Activated T-cell treated with anti-CD3 and anti-CD28 coated beads, Interleukin-2, amount 50 U/mL, for 24 hours (primary cell): ENCODE measurements around the gene CST9.
"Not testable (repeated sequence)": the region's sequence is repeated elsewhere in the genome, so short reads cannot be mapped to it uniquely, and the experiment has no call there.

Experiments used
- DNase-seq: peaks from one replicate; pipeline ENCODE4 v3.0.0-alpha.2; 2020
- H3K27ac Mint-ChIP-seq: 2 replicates; pipeline ENCODE4 v1.8.0; 2020; ENCODE audit warnings: mild to moderate bottlenecking, mixed read lengths
- H3K27me3 Mint-ChIP-seq: 2 replicates; pipeline ENCODE4 v1.8.0; 2020; ENCODE audit warnings: mixed read lengths
- H3K36me3 Mint-ChIP-seq: 2 replicates; pipeline ENCODE4 v1.8.0; 2020; ENCODE audit warnings: low read depth, mixed read lengths
- H3K4me1 Mint-ChIP-seq: 2 replicates; pipeline ENCODE4 v1.8.0; 2020; ENCODE audit warnings: low read depth, mixed read lengths
- H3K4me3 Mint-ChIP-seq: 2 replicates; pipeline ENCODE4 v1.8.0; 2020; ENCODE audit warnings: mild to moderate bottlenecking, moderate library complexity, mixed read lengths
- H3K9me3 Mint-ChIP-seq: 2 replicates; pipeline ENCODE4 v1.8.0; 2020; ENCODE audit warnings: mixed read lengths

Gene CST9

DNA sequence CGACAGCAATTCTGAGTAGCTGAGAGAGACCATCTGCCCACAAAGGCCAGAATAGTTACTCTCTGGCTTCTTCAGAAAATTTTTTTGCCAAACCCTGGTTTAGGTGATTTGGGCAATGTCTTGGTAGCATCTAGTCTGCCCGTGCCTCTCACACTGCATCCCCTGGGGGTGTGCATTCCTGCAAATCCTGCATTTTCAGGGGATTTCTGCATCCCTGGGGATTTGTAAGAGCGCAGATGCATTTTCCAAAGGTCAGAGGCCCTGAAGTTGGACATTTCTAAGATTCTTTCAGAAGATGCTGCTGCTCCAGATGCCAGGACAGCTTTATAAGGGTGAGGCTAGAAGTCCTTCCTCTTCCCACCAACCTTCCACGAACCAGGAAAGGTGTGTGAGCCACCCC, 4.0 kb downstream of the CST9 start:
- H3K36me3 Mint-ChIP-seq: no peaks in the 10 kb centered on the region
- no peak overlapping the region for H3K4me3 Mint-ChIP-seq
- no peak overlapping the region for H3K27ac Mint-ChIP-seq
- DNase-seq: no peak
- H3K27me3 Mint-ChIP-seq: peaks cover 7% of the 10 kb centered on the region
- peaks cover 1% of the 10 kb centered on the region for H3K4me1 Mint-ChIP-seq
- H3K9me3 Mint-ChIP-seq: no peaks in the 10 kb centered on the region

DNA sequence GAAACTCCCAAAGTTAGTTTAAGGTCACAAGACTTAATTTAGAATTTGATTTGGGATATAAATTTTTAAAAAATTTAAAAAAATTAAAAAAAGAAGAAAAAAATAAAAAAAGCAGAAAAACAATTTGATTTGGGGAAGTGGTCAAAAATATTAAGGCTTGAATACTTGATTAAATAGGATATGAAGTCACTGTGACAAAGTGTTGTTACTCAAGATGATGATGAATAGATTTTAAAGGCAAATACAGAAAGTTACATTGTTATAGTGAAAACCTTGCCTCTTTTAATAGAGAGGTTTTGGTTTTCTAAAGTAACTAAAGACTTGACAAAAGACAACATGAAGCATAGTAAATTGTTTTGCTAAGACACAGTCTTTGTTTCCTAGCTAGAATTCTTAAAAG, 7.2 kb downstream of the CST9 start:
- Mint-ChIP-seq H3K4me3 (no peak overlapping the region), H3K27ac (no peak overlapping the region), H3K4me1 (no peaks in the 10 kb centered on the region), H3K27me3 (peaks cover 2% of the 10 kb centered on the region), H3K9me3 (no peaks in the 10 kb centered on the region), H3K36me3 (no peaks in the 10 kb centered on the region)
- no peak for DNase-seq

DNA sequence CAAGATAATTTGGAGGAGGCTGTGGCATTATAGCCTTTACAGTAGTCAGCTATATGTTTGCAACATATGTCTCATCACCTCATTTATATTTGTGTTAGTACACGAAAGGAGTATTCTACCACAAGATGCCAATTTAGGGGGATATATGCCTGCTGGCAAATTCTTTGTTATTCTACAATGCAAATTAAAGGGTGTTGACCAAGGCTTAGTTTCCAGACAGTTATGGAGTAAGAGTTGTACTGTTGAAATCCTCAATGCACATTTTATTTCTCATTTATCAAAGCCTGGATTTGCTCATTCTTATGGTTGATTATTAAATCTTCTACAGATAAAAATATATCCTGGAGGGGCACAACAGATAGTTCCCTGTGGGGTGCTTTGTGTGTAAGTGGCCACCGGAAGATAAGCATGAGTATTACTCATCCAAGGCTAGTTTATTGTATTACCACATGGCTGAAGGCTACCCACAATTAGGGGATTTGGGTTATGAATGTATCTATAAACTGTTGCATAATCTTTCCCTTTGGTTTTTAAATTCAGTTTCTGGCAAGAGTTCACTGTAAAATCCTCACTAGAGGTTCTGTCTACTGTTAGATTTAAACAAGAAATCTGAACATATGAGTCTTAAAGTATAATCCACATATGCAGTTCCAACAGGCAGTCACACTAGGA, 9.0 kb downstream of the CST9 start:
- no peak for DNase-seq
- Mint-ChIP-seq H3K9me3 (no peaks in the 10 kb centered on the region), H3K36me3 (no peaks in the 10 kb centered on the region)

DNA sequence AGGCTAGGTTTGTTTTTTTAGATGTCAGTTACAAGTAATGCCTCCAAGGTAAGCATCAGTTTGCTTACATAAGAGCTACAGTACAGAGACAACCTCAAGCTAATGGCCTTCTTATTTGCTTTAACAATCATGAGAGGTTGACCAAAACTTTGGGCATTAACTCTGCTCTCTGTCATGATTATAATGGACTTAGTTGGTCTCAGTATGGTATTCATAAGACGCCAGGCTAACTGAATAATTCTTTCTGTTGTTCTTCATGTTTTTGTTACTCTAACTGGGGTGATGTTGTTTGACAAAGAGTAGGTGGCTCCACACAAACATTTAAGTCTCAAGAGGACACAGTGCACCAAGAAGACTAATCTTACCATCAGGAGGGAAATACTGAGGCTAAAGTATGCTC, 9.8 kb downstream of the CST9 start:
- H3K27me3 Mint-ChIP-seq: no peaks in the 10 kb centered on the region

More for the DNA sequence above, 9.0 kb downstream of the CST9 start:
- Mint-ChIP-seq H3K27me3 (no peaks in the 10 kb centered on the region), H3K4me3 (no peak overlapping the region), H3K27ac (no peak overlapping the region), H3K4me1 (no peaks in the 10 kb centered on the region)

DNA sequence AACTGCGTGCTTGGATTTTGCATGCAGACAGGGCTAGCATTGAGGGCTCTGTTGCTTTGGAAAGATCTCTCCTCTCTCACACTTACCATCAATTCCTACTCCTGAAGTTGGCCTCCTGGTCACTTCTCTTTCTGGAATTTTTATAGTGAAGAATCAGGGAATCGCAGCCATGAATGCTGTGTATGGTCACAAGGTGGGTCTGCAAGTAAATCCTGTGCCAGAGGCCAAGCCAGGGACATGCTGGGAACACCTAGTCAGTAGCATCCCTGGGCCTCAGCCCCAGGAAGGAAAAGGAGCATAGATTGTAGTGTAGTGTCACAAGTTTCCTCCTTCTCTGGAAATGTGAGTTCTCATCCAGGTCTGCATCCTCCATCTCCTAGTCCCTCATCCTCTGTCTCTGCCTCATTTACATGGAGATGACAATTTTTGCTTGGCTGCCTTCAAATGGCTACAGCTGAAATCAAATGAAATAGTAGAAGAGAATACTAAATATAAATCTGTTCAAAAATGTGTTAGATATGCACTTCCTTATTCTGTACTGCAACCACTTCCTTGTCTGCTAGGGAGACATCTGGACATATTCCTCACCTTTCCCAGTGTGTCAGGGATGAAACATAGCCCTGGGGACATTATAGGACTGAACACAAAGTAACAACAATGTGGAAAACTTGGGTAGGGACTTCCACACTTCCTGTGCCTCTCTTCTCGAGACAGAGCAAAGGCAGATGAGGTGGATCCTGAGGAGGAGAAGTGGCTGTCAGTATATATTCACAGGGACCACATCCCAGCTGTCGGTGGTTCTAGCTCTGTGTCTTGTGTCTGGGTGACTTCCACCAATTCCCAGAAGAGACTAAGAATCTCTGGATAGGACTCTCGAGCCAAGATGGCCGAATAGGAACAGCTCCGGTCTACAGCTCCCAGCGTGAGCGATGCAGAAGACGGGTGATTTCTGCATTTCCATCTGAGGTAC, 17.0 kb downstream of the CST9 start:
- Mint-ChIP-seq H3K36me3 (no peaks in the 10 kb centered on the region), H3K27me3 (peaks cover 41% of the 10 kb centered on the region), H3K9me3 (no peaks in the 10 kb centered on the region), H3K4me1 (no peaks in the 10 kb centered on the region), H3K27ac (no peak overlapping the region), H3K4me3 (no peak overlapping the region)
- no peak for DNase-seq

More for the DNA sequence above, 9.8 kb downstream of the CST9 start:
- Mint-ChIP-seq H3K4me3 (no peak overlapping the region), H3K9me3 (no peaks in the 10 kb centered on the region), H3K4me1 (no peaks in the 10 kb centered on the region), H3K27ac (no peak overlapping the region), H3K36me3 (no peaks in the 10 kb centered on the region)
- no peak for DNase-seq

DNA sequence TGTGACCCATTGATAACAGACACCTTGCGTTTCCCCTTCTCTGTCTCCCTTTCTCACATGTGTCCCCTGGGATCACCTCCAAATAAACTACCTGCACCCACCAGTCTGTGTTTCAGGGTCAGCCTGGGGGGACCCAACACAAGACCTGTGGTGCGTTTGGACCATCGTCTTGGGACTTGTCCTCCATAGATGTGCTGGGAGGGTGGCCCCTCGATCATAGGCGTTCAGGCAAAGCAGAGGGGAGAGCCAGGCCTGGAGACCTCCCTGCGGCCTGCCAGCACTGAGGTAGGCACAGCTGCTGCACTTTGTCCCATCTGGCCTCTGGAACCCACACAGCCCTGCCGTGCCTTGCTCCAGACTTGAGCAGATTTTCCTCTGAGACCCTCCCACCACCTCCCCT, 18.1 kb downstream of the CST9 start:
- Mint-ChIP-seq H3K4me3 (no peak overlapping the region), H3K36me3 (no peaks in the 10 kb centered on the region), H3K27me3 (peaks cover 44% of the 10 kb centered on the region), H3K4me1 (no peaks in the 10 kb centered on the region), H3K27ac (no peak overlapping the region), H3K9me3 (no peaks in the 10 kb centered on the region)
- no peak for DNase-seq

DNA sequence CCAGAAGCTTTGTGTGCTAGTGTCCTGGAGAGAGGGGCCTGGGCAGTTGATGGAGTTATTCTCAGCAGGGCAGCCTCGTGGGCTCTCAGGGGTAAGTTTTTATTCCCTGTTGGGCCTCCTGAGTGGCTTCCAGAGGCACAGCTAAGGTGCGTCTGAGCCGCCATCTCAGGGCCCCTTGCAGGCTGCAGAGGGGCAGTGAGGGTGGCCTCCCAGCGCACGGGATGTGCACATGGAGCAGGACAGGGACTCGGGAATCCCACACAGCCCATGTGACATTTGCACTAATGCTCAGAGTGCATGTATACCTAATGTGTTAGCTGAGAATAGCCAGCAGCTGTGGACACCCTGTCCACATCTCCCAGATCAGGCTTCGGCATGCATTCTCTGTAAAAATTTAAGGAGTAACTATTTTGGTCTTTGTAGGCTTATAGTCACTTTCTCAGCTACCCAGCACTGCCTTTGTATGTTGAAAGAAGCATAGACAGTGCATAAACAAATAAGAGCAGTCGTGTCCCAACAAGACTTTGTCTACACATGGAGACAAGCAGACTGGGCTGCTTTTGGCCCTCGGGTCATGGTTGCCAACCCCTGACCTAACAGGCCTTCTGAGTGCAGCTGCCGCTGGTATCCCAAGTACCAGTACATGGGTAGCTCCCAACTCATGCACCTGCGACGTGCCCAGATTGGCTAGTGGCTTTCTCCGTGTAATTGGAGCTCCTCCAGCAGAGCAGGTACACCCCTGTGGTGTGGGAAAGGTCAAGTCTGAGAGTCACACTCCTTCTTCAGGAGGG, 18.8 kb downstream of the CST9 start:
- H3K4me3 Mint-ChIP-seq: no peak overlapping the region
- no peak for DNase-seq
- no peak overlapping the region for H3K27ac Mint-ChIP-seq
- no peaks in the 10 kb centered on the region for H3K4me1 Mint-ChIP-seq
- no peaks in the 10 kb centered on the region for H3K36me3 Mint-ChIP-seq
- peaks cover 51% of the 10 kb centered on the region for H3K27me3 Mint-ChIP-seq
- H3K9me3 Mint-ChIP-seq: no peaks in the 10 kb centered on the region

DNA sequence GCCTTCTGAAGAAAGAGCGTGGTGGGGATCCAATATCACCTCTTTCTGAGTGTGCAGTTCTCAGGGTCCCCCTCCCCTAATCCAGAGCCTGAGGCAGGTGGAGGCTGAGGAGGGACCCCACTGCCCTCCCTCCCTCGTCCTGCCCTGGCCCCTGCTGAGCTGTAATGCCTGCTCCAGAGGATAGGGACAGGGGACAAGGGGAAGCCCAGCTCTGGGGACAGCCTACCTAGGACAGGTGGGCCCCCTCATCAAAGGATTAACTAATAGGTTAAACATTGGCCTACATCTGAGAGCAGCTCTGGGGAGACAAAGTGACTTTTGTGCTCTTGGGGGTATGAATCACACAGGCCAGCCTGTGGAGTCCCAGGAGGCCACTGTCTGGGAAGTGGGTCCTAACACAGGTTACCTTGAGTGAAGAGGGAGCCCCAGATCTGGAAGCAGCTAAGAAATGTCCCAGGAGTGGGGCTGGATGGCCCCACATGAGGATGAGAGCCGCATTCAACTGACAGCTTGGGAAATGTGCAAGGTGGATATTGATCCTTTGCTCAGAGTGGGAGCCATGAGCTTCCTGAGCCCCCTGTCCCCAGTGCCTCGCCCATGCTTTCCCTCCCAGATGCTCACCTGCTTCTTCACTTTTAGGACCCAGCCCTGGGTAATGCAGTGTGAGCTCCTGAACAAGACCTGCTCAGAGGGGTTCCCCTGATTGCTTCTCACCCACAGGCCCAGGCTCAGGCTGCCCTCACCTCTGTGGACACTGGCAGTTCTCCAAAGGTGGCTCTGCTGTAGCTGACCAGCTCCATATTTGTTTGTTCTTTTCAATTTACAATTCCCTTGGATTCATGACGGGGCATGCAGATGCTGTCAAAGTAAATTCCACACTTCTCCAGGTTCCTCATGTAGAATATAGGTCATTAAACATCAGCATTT, 19.6 kb downstream of the CST9 start:
- H3K27me3 Mint-ChIP-seq: peaks cover 58% of the 10 kb centered on the region
- no peaks in the 10 kb centered on the region for H3K36me3 Mint-ChIP-seq
- no peak overlapping the region for H3K4me3 Mint-ChIP-seq
- no peak overlapping the region for H3K27ac Mint-ChIP-seq
- peaks cover 2% of the 10 kb centered on the region for H3K9me3 Mint-ChIP-seq
- H3K4me1 Mint-ChIP-seq: no peaks in the 10 kb centered on the region
- DNase-seq: no peak

DNA sequence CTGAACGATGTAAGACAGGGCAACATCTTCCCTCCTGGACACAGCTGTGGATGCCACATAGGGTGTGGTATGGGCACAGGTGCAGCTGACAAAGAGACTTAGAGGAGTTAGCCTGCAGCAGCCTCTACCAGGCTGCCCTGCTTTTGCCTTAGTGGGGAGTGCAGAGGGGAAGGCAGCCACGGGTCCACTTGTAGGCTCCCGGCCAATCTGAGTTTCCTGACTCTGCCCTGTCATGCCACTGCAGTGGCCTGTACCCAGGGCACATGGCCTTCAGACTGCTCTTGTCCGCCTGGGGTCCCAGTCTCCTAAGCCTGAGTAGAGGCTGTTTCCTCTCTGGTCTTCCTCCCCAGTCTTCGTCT, 20.3 kb downstream of the CST9 start:
- Mint-ChIP-seq H3K27ac (no peak overlapping the region), H3K9me3 (peaks cover 2% of the 10 kb centered on the region), H3K4me1 (no peaks in the 10 kb centered on the region), H3K4me3 (no peak overlapping the region), H3K36me3 (no peaks in the 10 kb centered on the region), H3K27me3 (peaks cover 63% of the 10 kb centered on the region)
- DNase-seq: no peak

DNA sequence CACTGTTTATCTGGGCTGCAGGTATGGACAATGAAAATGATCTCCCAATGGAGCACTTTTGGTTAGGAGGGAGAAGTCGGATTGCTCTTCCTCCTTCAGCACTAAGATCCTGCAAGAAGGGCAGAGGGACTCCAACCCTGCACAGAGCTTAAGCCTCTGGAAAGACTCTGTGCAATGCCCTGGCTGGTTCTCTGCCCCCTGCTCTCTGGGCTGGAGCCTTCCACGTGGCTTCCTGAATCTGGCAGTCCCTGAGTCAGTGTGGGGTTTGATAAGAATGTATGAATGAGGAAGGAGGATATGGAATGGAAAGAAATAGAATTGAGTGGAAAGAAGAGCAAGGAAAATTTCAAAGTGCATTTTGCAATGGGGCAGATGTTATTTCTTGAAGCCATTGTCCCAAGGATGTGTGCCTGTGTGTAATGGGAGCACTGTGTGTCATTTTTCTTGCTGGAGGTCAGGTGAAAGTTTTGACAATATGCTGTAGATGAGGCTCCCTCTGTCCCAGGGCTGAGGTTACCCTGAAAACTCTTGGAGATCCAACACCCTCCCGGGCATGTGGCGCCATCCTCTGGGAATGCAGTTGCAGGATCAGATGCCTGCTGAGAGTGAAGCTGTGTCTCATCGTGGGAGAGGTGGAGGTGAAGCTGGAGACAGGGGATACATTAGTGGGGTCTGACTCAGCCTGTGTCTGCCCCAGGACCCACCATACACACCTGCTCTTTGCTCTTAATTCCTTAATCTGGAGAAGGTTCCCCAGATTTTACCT, 21.1 kb downstream of the CST9 start:
- H3K4me3 Mint-ChIP-seq: no peak overlapping the region
- DNase-seq: no peak
- no peaks in the 10 kb centered on the region for H3K4me1 Mint-ChIP-seq
- no peaks in the 10 kb centered on the region for H3K36me3 Mint-ChIP-seq
- H3K27ac Mint-ChIP-seq: no peak overlapping the region
- peaks cover 2% of the 10 kb centered on the region for H3K9me3 Mint-ChIP-seq
- H3K27me3 Mint-ChIP-seq: peaks cover 64% of the 10 kb centered on the region

DNA sequence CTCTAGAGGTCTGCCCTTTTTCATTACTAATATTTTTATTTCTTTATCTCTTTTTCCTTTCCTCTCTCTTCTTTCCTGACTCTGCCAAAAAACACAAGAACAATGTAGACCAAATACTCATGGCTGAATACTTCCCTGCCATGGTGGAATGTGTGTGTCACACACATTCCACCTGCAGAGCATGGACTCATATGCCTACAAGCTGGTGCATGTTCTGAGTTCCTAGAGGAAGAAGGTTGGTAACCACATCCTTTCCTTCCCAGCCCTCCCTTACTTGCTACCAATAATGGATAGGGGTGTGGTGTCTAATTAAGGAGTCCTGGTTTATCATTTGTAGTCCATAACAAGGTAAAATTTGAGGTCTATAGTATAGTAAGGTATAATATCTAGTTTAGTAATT, 22.2 kb downstream of the CST9 start:
- no peaks in the 10 kb centered on the region for H3K36me3 Mint-ChIP-seq
- H3K4me1 Mint-ChIP-seq: no peaks in the 10 kb centered on the region
- no peak overlapping the region for H3K4me3 Mint-ChIP-seq
- H3K27ac Mint-ChIP-seq: no peak overlapping the region
- H3K9me3 Mint-ChIP-seq: peaks cover 2% of the 10 kb centered on the region
- peaks cover 62% of the 10 kb centered on the region for H3K27me3 Mint-ChIP-seq
- DNase-seq: no peak

DNA sequence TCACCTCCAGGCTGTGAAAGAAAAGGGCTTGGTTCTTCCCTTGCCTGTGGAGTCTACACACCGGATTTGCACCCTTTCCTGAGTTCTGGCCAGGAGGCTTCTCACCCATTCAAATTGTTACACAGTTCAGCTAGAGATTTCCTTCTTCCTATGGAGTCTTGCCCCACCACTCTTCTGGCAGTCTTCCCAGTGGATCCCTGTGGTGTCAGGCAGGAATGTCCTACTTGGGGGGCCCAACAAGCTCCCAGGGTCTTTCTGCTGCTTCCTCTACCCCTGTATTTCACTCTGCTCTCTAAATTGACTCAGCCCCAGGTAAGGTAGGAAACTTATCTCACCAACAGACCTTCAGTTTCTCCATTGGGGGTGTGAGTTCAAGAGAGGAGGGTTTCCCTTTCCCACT, 23.4 kb downstream of the CST9 start:
- H3K36me3 Mint-ChIP-seq: no peaks in the 10 kb centered on the region
- no peaks in the 10 kb centered on the region for H3K4me1 Mint-ChIP-seq
- H3K9me3 Mint-ChIP-seq: peaks cover 2% of the 10 kb centered on the region
- H3K27me3 Mint-ChIP-seq: peaks cover 50% of the 10 kb centered on the region
- H3K27ac Mint-ChIP-seq: no peak overlapping the region
- no peak overlapping the region for H3K4me3 Mint-ChIP-seq
- no peak for DNase-seq

DNA sequence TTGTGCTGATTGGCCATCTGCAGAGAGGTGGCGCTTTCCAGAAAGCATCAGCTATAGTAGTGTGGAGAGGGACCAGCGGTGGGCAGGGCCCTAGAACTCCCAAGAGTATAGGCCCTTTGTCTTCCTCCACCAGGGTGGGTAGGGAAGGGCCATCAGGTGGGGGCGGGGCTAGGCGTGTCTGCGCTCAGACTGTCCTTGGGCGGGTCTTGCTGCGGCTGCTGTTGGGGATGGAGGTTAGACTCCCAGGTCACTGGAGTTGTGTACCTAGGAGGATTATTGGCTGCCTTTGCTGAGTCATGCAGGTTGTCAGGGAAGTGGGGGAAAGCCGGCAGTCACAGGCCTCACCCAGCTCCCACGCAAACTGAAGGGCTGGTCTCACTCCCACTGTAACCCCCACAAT, 23.9 kb downstream of the CST9 start:
- DNase-seq, H3K36me3 Mint-ChIP-seq, H3K9me3 Mint-ChIP-seq, H3K4me3 Mint-ChIP-seq, H3K4me1 Mint-ChIP-seq, H3K27ac Mint-ChIP-seq: not testable (repeated sequence)
- H3K27me3 Mint-ChIP-seq: peaks cover 48% of the 10 kb centered on the region
